Muscle layer of duodenum (tissue), 2 donors: ENCODE measurements around the gene FBXL20.
"Not testable (repeated sequence)": the region's sequence is repeated elsewhere in the genome, so short reads cannot be mapped to it uniquely, and the experiment has no call there.

Experiments
- H3K27ac ChIP-seq: one replicate; pipeline ENCODE4 v1.7.0; 2013; ENCODE audit warnings: mild to moderate bottlenecking, low read length
- H3K27me3 ChIP-seq: one replicate; pipeline ENCODE4 v1.7.0; 2013; ENCODE audit warnings: low read depth, mild to moderate bottlenecking, control low read depth, low read length
- H3K36me3 ChIP-seq, 2 donors: one replicate each; pipeline ENCODE4 v1.7.0; 2013; ENCODE audit warnings: low read length in 2 of 2, control low read depth in 1 of 2, mild to moderate bottlenecking in 1 of 2; ENCODE audit not compliant: insufficient read depth in 2 of 2, control insufficient read depth in 1 of 2
- H3K4me1 ChIP-seq, 2 donors: one replicate each; pipeline ENCODE4 v1.7.0; 2013; ENCODE audit warnings: low read length in 2 of 2, mild to moderate bottlenecking in 2 of 2, control low read depth in 1 of 2, moderate library complexity in 1 of 2; ENCODE audit not compliant: insufficient read depth in 2 of 2, control insufficient read depth in 1 of 2
- H3K4me3 ChIP-seq, 2 donors: one replicate each; pipeline ENCODE4 v1.7.0; 2013; ENCODE audit warnings: low read length in 2 of 2, low read depth in 1 of 2, mild to moderate bottlenecking in 1 of 2
- H3K9me3 ChIP-seq, 2 donors: one replicate each; pipeline ENCODE4 v1.7.0; 2013; ENCODE audit warnings: low read length in 2 of 2, control low read depth in 1 of 2, mild to moderate bottlenecking in 1 of 2; ENCODE audit not compliant: control insufficient read depth in 1 of 2
- donor health status: healthy.

FBXL20 gene

DNA sequence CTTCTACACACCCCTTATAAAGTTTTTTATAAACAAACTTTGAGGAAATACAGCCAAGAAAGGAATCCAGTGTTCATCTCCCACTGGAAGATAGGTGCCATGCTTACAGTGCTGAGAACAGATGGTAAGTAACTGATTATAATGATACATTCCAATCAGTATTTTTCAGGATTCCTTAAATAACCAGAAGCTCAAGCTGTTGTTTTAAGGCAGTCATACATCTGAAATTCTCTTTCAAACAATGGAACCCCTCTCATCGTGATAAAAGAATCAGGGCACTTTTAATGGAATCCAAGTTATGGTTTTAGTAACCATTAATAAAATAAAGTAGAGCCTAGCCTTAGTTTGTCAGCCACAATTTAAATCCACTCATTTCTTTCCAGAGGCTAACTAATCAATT is 119.6 kb downstream of the FBXL20 start:
- no peak overlapping the region for H3K4me3 ChIP-seq
- no peaks in the 10 kb centered on the region for H3K9me3 ChIP-seq
- H3K4me1 ChIP-seq, result no peaks in the 10 kb centered on the region
- peaks cover 0 to 28% of the 10 kb centered on the region in 2 donors for H3K36me3 ChIP-seq
- no peaks in the 10 kb centered on the region for H3K27me3 ChIP-seq
- H3K27ac ChIP-seq, result peak overlapping the region; percentile 30

DNA sequence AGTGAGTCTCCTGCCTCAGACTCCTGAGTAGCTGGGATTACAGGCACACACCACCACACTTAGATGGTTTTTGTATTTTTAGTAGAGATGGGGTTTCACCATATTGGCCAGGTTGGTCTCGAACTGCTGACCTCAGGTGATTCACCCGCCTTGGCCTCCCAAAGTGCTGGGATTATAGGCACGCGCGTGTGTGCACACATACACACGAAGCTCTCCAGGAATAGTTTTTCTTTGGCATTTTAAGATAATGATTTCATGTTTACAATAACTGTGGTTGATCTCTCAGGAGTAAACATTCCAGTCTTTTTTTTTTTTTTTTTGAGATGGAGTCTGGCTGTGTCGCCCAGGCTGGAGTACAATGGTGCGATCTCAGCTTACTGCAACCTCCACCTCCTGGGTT is 123.2 kb downstream of the FBXL20 start:
- not testable (repeated sequence) for H3K27me3 ChIP-seq, H3K4me3 ChIP-seq, H3K4me1 ChIP-seq, H3K27ac ChIP-seq, H3K9me3 ChIP-seq
- peaks cover 4 to 35% of the 10 kb centered on the region in 2 donors for H3K36me3 ChIP-seq

DNA sequence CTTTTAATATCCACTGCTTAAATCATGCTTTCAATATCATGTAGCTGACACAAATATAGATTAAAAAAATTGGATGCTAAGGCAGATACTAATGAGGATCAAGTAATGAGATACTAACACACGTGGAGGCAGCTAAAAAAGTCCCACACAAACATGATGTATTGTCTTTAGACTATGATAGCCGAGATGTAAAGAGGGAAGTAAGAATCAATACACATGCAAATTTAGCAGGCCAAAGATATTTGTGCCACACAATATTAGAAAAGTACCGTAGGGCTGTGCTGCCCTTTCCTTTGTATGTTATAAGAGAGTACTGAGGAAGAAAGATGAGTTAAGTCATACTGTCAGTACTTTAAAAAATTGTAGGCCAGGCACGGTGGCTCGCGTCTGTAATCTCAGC is 124.3 kb downstream of the FBXL20 start:
- H3K4me3 ChIP-seq, result no peak overlapping the region
- no peaks in the 10 kb centered on the region for H3K4me1 ChIP-seq
- no peaks in the 10 kb centered on the region for H3K9me3 ChIP-seq
- no peak overlapping the region for H3K27ac ChIP-seq
- H3K27me3 ChIP-seq, result no peaks in the 10 kb centered on the region
- peaks cover 4 to 44% of the 10 kb centered on the region in 2 donors for H3K36me3 ChIP-seq

DNA sequence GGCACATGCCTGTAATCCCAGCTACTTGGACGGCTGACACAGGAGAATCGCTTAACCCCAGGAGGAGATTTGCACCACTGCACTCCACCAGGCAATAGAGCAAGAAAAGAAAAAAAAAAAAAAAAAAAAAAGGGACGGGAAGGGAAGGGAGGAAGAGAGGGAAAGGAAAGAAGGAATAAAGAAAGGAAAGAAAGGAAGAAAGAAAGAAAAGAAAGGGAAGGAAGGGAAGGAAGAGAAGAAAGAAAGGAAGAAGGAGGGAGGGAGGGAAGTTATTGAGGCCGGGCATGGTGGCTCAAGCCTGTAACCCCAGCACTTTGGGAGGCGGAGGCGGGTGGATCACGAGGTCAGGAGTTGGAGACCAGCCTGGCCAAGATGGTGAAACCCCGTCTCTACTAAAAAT is 125.3 kb downstream of the FBXL20 start:
- Histone ChIP-seq H3K9me3 (no peaks in the 10 kb centered on the region), H3K36me3 (peaks cover 4 to 44% of the 10 kb centered on the region in 2 donors), H3K27ac (no peak overlapping the region), H3K4me3 (no peak overlapping the region), H3K4me1 (no peaks in the 10 kb centered on the region), H3K27me3 (no peaks in the 10 kb centered on the region)

DNA sequence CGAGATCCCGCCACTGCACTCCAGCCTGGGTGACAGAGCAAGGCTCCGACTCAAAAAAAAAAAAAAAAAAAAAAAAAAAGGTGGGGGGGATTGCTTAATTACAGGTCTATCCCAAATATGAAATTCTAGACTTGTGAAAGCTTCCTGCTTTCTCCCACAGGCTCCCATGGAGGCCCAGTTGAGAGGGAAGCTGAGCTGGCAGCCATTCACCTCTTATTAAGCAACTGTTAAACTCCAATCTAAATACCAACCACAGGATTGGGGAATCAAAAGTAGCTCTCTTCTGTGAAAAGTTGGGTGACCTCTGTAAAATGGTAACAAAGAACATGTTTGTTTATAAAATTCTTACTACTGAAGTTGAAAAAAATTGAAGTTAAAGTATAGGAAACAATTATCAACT is 129.9 kb downstream of the FBXL20 start:
- Histone ChIP-seq H3K27me3 (no peaks in the 10 kb centered on the region), H3K4me1 (no peaks in the 10 kb centered on the region), H3K36me3 (peaks cover 14 to 35% of the 10 kb centered on the region in 2 donors), H3K4me3 (no peak overlapping the region), H3K27ac (no peak overlapping the region), H3K9me3 (no peaks in the 10 kb centered on the region)

DNA sequence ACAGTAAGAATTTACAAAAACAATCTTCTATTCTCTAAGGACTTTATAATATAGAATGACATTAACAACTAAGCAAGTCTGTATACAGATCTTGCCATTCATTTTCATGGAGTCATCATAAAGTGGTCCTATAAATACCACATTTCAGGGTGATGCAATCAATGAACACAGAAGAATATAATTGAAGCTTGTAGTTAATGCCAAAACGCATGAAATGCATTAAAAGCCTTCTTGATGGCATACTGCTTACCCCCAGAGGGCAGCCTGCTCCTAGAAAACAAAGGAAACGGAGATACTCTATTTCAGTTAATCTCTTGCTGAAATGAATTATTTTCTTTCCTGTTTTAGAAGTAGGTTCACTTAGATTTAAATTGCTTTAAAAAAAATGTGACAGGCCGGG is 130.5 kb downstream of the FBXL20 start:
- Histone ChIP-seq H3K4me1 (no peaks in the 10 kb centered on the region), H3K27ac (no peak overlapping the region), H3K36me3 (peaks cover 14 to 35% of the 10 kb centered on the region in 2 donors), H3K27me3 (no peaks in the 10 kb centered on the region), H3K9me3 (no peaks in the 10 kb centered on the region), H3K4me3 (no peak overlapping the region)

DNA sequence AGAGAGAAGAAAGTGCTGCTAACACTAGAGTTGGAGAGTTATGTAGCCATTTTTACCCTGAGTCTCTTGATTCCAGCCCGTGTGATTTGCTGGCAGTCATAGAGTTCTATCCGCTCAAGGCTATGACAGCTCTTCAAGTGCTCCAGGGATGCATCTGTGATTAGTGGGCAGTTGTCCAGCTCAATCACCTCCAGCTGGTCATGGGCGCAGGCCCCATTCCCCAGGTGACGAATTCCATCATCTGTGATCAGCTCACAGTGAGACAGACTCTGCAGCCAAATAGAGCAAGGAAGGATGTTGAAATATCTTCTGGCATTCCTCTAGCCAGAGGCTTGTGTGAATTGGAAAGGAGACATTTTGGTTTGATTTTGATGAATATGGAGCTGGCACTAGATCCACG is 137.3 kb downstream of the FBXL20 start:
- H3K4me3 ChIP-seq, result no peak overlapping the region
- H3K27me3 ChIP-seq, result no peaks in the 10 kb centered on the region
- H3K27ac ChIP-seq, result no peak overlapping the region
- H3K36me3 ChIP-seq, result peaks cover 34 to 58% of the 10 kb centered on the region in 2 donors
- H3K9me3 ChIP-seq, result no peaks in the 10 kb centered on the region
- H3K4me1 ChIP-seq, result no peaks in the 10 kb centered on the region

DNA sequence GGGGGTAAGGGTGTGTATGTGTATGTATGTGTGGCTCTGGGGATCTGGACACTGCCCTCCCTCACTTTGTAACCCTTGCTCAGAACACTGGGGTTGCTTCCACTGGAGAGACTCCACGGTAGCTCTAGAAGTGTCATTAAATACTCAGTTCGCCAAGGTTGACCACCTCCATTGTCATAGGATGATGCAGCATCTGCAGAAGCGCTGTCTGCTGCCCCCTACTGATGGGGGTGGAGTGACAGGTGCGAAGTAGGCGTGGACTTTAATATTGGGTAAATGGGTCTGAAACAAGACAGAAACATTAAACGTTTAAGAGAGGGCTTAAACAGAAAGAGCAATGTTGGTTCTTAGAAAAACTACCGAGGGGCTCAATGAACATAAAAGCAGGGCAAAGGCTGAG is 140.1 kb downstream of the FBXL20 start:
- Histone ChIP-seq H3K27ac (no peak overlapping the region), H3K9me3 (no peaks in the 10 kb centered on the region), H3K36me3 (peaks cover 42 to 73% of the 10 kb centered on the region in 2 donors), H3K4me1 (no peaks in the 10 kb centered on the region), H3K4me3 (no peak overlapping the region), H3K27me3 (no peaks in the 10 kb centered on the region)

DNA sequence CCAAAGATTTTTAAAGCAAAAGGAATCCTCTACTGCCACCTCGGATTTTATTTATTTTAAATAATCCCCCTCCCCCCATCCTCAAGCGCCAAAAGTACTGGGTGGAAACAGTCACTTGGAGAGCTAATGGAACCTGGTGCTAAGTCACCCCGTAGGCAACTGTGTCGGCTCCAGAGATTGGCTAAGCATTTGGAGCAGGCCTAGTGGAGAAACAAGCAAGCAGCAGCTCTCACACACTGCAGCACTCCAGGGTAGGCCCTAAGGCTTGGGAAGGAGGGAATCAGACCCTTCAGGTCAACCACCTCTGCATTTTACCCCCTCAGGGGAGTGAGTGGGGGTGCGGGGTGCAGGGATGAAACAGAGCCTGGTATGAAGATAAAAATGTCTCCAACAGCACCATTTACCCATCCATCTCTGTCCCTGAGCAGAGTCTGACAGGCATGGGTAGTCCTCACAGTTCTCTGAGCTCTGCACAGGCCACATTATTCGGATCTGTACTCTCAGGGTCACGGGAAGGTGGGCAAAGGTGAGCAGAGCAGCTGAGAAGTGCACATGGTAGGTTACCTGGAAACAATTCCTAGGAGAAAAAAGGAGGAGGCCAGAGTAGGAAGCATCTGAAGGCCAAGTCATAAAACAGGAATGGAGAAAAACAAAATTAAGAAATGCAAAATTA is 148.5 kb downstream of the FBXL20 start:
- Histone ChIP-seq H3K36me3 (peaks cover 14 to 35% of the 10 kb centered on the region in 2 donors), H3K4me1 (no peaks in the 10 kb centered on the region), H3K9me3 (no peaks in the 10 kb centered on the region), H3K27me3 (no peaks in the 10 kb centered on the region), H3K27ac (no peak overlapping the region), H3K4me3 (no peak overlapping the region)

DNA sequence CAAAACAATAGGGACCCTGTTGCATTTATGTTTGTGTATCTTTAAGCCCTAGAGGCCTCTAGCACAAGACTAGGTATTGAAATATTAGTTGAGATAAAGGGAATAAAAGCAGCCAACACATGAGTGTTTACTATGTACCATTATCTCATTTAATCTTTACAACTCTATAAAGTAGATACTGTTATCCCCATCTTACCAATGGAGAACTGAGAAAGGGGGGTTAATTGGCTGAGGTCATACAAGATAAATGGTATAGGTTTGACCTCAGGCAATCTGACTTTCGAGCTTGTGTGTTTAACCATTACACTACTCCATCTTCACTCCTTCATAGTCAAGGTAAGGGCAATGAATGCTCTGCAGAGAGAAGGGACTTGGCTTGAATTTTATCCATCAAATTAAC is 149.4 kb downstream of the FBXL20 start:
- H3K36me3 ChIP-seq, result peaks cover 9 to 26% of the 10 kb centered on the region in 2 donors
- no peaks in the 10 kb centered on the region for H3K27me3 ChIP-seq
- H3K4me1 ChIP-seq, result no peaks in the 10 kb centered on the region
- no peak overlapping the region for H3K4me3 ChIP-seq
- no peaks in the 10 kb centered on the region for H3K9me3 ChIP-seq
- H3K27ac ChIP-seq, result no peak overlapping the region

DNA sequence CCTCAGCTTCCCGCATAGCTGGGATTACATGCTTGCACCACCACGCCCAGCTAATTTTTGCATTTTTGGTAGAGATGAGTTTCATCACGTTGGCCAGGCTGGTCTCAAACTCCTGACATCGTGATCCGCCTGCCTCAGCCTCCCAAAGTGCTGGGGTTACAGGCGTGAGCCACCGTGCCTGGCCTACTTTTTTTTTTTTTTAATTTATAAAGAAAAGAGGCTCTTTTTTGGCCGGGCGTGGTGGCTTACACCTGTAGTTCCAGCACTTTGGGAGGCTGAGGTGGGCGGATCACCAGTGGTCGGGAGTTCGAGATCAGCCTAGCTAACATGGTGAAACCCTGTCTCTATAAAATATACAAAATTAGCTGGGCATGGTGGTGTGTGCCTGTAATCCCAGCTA is 151.3 kb downstream of the FBXL20 start:
- not testable (repeated sequence) for H3K9me3 ChIP-seq, H3K27me3 ChIP-seq, H3K4me1 ChIP-seq, H3K4me3 ChIP-seq, H3K27ac ChIP-seq
- peaks cover 9 to 16% of the 10 kb centered on the region in 2 donors for H3K36me3 ChIP-seq

DNA sequence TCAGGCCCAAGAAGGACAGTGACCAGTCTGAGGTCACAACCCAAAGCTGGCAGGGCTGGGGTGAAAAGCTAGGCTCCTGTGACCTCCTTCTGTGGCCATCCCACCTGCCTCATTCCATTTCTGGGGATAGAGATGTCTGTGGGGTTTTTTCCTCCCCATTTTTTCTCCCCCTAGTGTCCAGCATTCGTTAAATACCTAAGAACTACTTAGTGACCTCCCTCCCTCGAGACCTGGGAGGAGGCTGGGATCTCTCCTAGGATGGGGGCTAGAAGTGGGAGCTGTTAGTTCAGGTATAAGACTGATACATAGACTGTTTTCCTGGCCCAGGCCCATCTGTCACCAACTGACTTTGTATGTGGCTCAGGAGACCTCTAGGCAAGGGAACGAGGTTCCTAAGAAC is 155.2 kb downstream of the FBXL20 start:
- no peaks in the 10 kb centered on the region for H3K36me3 ChIP-seq
- peaks cover 0 to 6% of the 10 kb centered on the region in 2 donors for H3K4me1 ChIP-seq
- H3K9me3 ChIP-seq, result no peaks in the 10 kb centered on the region
- no peak overlapping the region for H3K4me3 ChIP-seq
- no peaks in the 10 kb centered on the region for H3K27me3 ChIP-seq
- H3K27ac ChIP-seq, result no peak overlapping the region
